Esophagus squamous epithelium (tissue), 4 donors: ENCODE measurements around the gene STK35.

ENCODE experiments used
- POLR2A ChIP-seq, 4 donors: fragments of 450-650 bp; IDR thresholded peaks; one replicate each; pipeline ENCODE4 v1.6.1; 2017; ENCODE audit warnings: antibody characterized with exemption in 4 of 4, mild to moderate bottlenecking in 4 of 4, moderate library complexity in 3 of 4
- TF ChIP-seq, protein P1 (sequence below), 6 experiments: fragments of 450-650 bp in 4 of 6; fragments of 200-600 bp in 2 of 6; sonication (generic) in 2 of 6; IDR thresholded peaks; one replicate each; pipeline ENCODE4 v1.5.1; 2016 to 2019; ENCODE audit warnings: antibody characterized with exemption in 6 of 6, mild to moderate bottlenecking in 4 of 6, moderate library complexity in 4 of 6

DNA sequence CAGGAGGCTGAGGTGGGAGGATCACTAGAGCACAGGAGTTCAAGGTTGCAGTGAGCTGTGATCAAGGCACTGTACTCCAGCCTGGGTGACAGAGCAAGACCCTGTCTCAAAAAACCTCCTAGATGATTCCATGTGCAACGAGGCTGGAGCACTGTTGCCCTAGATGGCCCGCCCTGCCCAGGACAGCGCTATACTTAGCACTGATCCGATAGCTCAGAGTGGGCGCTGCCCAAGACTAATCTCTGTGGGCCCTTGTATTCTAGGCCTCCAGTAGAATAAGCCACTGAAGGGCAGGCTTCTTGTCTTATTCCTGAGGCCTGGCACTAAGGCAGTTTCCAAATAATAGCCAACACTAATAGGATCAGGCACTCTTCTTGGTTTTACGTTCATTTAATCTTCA lies 41.0 kb downstream of the STK35 start:
- TF ChIP-seq, protein P1, sequence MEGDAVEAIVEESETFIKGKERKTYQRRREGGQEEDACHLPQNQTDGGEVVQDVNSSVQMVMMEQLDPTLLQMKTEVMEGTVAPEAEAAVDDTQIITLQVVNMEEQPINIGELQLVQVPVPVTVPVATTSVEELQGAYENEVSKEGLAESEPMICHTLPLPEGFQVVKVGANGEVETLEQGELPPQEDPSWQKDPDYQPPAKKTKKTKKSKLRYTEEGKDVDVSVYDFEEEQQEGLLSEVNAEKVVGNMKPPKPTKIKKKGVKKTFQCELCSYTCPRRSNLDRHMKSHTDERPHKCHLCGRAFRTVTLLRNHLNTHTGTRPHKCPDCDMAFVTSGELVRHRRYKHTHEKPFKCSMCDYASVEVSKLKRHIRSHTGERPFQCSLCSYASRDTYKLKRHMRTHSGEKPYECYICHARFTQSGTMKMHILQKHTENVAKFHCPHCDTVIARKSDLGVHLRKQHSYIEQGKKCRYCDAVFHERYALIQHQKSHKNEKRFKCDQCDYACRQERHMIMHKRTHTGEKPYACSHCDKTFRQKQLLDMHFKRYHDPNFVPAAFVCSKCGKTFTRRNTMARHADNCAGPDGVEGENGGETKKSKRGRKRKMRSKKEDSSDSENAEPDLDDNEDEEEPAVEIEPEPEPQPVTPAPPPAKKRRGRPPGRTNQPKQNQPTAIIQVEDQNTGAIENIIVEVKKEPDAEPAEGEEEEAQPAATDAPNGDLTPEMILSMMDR (IDR thresholded peaks at IDR 0.05), result no peak
- TF ChIP-seq POLR2A (IDR thresholded peaks at IDR 0.05), result no peak
